Stimulated activated CD8-positive, alpha-beta memory T cell treated with anti-CD3 and anti-CD28 coated beads, Interleukin-4, amount 100 ng/mL, for 48 hours (primary cell): ENCODE results near the gene LMO7.
"Not testable (repeated sequence)": the region's sequence is repeated elsewhere in the genome, so short reads cannot be mapped to it uniquely, and the experiment has no call there.

Experiments used
- DNase-seq: peaks from one replicate; pipeline ENCODE4 v3.0.0-alpha.2; 2020

LMO7 gene

DNA sequence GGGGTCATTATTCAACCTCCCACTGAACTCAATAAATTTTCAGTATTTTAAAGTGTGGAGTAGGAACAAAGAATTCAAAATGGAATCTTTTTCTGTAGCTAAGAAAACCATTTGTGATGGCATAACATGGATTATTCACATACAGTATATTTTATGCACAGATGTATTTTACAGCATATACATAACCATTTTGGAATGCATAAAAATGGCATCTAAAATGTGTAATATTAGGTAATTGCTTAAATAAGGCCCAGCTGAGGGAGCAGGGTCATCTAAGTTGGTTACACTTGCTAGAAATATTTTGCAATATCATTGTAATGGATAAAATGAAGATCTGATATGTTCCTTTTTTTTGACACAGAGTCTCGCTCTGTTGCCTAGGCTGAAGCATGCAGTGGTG lies 146.9 kb downstream of the LMO7 start:
- DNase-seq = no peak

DNA sequence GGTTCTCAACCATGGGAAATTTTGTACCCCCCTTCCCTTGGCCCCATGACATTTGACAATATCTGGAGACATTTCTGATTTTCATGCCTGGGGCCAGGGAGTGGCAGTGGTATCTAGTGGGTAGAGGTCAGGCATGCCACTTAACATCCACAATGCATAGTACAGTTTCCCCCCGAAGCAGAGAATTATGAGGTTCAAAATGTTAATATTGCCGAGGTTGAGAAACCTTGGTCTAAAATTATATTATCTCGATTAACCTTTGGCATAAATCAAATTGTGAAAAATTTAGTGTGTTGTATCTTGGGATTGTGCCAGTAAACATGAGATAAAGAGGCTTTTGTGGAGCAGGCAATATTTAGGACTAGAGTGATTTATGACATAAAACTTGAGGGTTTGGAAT lies 147.9 kb downstream of the LMO7 start:
- no peak for DNase-seq

- no peak for DNase-seq
Observed at GRCh38 chr13:75785130-75785529, 149.0 kb downstream of the LMO7 start.

DNA sequence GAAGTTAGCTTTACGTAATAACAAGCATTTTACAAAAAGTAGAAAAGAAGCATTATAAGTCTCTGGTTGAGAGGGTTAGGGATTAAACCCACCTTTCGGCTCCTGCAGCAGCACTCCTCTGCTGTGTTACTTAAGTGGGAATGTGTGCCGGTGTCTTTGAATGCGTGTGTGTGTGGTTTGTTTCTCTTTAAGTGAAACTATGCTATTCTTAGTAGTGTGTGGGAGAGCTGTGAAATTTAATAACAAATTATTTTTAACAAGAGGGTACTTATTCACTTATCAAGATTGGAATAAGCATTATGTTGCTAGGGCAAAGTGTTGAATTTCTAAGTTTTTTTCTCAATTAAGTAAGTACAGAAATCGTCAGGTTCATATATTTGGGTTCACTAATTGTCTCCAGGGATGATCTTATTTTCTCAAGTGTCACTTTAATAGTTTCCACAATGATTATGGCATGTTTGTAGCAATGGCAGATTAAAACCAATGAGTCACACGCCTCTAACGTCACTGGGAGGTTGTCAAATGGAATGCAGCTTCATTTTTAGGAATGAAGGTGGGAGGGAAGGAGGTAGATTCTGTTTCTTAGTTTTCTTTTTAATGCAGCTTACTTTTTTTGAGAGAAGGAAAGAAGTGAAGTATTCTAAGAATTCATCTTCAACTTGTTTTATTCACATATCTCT lies 151.3 kb downstream of the LMO7 start:
- DNase-seq = no peak

DNA sequence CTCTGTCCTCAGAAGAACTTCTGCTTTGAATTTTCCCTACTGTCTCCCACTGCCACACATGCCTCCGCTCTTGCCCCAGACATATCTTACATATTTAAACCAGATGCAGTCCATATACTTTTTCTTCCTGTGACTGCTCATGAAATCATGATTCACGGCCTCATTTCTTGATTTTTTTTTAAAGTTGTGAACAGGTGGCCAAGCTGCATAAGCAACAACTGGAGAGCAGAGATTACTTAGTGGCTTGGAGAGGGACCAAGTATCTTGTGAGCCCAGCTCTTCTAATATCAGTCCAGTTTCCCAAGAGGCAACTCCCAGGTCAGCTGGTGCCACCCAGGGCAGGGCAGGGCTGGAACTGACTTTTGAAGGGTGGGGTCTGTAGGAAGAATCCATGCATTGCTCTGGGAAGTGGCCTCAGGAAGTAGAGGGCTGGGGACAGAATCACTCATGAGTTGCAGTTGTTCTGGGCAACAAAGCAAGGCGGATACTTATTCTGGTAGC lies 152.4 kb downstream of the LMO7 start:
- DNase-seq = no peak

DNA sequence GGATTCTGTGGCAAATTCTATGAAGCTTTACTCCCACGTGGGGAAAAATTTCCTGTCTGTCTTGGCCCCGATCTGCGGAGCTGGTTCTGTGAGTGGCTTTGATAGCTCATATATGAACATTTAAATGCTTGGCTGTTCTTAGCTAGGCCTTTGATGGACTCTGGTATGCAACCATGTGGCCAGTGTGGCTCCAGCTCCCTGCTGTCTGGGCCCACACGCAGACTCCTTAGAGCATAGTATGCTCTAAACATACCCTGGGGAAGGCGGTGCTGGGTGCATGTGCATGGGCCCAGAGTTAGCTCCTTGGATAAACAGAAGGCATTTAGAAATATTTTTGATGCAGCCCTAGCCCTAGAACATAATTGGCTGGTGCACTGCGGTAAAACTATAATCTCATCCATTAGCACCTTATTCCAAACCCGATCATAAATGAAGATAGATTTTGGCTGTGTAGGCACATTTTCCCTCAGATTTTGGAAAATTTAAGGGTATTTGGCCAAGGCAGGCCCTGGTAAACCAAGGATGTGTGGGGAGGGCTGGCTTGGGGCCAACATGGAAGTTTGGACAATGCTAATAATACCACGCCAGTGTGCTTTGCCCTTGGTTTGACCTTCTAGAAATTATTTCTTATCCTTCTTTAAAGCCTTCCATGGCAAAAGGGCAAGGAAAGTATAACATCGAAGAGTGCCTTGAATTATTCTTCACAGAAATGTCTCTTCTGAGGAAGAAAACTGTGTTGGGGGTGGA lies 153.5 kb downstream of the LMO7 start:
- DNase-seq = no peak

DNA sequence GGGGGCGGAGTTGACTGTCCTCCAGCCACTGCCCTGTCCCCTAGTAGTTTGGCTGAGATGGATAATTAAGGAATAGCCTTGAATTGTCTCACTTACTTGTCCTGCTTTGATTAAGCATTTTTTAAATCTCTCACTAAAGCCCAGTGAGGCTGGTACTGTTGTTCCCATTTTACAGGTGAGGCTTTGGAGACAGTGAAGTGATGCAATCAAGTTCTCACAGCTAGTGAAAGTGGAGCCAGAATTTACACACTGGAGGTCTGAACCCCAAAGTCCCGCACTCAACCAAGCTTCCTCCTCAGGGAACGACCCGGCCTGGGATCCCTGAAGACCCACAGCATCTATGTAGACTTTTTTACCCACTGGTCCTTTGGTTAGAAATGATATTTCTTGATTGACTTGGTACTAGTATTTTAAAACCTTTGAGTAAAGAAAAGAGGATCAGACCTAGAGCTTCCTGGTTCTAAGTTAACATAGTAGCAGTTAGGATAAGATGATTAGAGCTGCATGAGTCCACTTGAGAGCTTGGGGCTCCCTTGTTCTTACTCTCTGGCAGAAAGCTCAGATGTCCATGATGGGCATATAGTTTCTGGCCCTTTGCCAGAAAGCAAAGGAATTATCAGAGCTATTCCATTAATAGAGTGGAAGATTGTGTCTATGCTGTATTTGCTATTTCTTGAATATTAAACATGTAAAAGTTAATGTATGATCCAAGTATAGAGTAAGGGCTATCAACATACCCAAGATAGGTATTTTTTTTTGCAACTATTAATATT lies 154.3 kb downstream of the LMO7 start:
- no peak for DNase-seq

- no peak for DNase-seq
Observed at GRCh38 chr13:75792526-75793187, 156.5 kb downstream of the LMO7 start.

DNA sequence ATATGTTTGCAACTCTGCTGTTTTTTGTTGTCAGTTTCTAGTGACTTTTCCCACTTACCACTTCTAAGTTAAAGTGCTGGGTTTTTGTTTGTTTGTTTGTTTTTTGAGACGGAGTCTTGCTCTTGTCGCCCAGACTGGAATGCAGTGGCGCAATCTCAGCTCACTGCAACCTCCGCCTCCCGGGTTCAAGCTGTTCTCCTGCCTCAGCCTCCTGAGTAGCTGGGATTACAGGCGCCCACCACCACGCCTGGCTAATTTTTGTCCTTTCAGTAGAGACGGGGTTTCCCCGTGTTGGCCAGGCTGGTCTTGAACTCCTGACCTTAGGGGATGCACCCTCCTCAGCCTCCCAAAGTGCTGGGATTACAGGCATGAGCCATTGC lies 157.0 kb downstream of the LMO7 start:
- DNase-seq = not testable (repeated sequence)

DNA sequence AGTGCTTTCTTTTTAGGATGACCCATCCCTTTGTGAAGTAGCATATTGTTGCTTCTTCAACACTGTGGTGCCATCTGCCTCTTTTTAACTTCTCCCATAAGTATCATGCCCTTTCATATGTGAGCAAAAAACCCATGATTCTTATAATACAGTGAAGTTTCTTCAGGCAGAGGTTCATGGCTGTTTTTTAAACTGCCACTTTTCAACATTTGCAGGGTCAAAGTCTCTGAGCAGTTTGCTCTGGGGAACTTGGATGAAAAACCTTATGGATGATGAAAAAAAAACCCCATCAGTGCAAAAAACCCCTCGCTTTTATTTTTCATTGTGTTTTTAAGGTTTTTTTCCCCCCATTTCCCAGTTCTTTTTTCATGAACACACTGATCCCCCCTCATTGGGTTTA lies 158.5 kb downstream of the LMO7 start:
- DNase-seq = no peak

DNA sequence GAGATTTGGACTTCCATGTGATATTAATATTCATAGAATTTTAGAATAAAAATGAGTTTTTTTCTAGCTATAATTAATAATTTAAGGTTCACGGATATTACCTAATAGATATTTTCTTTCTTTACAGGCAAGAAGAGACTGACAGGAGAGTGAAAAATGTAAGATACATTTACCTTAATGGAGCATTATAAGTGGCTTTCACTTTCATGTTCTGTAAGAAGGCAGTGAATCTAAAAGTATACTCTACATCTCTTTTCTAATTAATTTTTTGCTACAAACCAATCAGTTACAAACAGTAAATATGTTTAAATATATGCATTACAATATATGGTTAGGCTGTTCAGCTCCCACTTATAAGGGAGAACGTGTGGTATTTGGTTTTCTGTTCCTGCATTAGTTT lies 159.1 kb downstream of the LMO7 start:
- no peak for DNase-seq

DNA sequence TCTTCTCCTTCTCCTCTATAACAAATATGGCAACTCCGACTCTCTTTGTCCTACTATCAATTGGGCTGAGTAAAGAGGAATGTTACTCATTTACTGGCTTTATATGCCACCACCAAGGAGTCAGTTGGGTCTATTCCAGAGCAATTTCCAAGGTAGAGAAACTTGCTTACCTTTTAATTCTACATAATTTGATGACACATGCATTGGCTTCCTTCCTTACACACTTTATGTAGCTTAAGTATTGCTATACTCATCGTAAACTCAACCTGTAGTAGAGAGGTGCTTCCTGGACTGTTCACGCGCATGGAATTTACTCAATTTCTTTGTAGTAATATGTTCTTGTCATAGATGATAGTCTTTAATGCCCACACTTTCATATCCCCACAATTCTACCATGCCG lies 160.7 kb downstream of the LMO7 start:
- no peak for DNase-seq

DNA sequence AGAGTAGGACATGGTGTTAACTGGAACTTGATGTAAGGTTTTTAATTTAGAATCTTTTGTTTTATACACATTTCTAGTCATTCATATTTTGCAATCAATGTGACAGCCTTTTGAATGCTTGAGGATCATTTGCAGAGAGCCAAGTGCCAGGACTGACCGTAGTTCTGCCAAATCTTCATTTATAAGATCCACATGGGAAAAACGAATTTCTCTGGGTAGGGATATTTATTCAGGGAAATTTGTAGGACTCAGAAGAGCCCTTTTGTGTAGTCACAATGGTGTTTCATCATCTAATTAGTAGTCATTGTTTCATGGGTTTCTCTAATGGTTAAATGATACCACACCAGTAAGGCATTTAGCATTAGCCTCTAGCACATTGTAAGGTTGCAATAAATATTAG lies 161.1 kb downstream of the LMO7 start:
- DNase-seq = no peak

- DNase-seq = no peak
Observed at GRCh38 chr13:75797719-75798118, 161.6 kb downstream of the LMO7 start.

GRCh38 chr13:75798353-75799255 lies 162.5 kb downstream of the LMO7 start:
- no peak for DNase-seq

- no peak for DNase-seq
Observed at GRCh38 chr13:75800545-75800944, 164.4 kb downstream of the LMO7 start.

- DNase-seq = no peak
Observed at GRCh38 chr13:75801388-75801945, 165.3 kb downstream of the LMO7 start.

GRCh38 chr13:75802161-75802560 lies 166.0 kb downstream of the LMO7 start:
- no peak for DNase-seq

- DNase-seq = no peak
Observed at GRCh38 chr13:75803164-75803611, 167.1 kb downstream of the LMO7 start.

DNA sequence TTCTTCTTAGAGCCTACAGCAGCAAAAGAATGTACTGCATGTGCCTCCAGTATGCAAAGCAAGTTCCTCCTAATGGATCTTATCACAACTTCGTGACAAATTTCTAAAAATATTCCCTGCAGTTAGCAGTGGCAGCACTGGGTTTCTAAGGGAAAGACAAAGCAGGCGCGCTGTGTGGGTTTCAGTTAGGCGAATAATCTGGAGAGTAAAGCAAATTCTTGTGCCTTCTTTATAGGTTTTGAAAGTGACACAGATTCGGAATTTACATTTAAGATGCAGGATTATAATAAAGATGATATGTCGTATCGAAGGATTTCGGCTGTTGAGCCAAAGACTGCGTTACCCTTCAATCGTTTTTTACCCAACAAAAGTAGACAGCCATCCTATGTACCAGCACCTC lies 167.9 kb downstream of the LMO7 start:
- no peak for DNase-seq

DNA sequence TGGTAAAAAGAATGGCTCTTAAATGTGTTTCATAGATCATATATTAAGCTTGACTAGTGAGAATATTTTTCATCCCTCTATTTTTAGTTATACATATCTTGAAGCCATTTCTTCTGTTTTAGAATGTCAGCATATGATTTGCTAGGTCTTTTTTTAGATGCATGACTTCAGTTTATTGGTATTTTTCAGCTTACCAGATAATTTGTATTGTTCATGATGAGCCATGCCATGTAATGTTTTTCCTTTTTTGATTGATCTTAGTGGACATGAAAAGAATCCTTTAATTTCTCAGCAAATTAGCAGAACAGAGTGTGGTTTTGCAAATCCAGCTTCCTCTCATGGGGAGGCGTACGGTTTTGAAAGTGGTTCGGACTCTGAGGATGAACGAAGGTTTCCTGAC lies 168.5 kb downstream of the LMO7 start:
- DNase-seq = no peak

GRCh38 chr13:75806117-75806516 lies 170.0 kb downstream of the LMO7 start:
- DNase-seq = no peak
